ENCODE results near the gene STK10. TPM values are rescaled to one million over a fixed set of nuclear protein-coding genes. Genes with fewer than 3 reads are reported as not detected.
"Not testable (repeated sequence)": the region's sequence is repeated elsewhere in the genome, so short reads cannot be mapped to it uniquely, and the experiment has no call there.

STK10 gene
- total RNA-seq, 2 experiments from 2014 or later, result 211 to 229 TPM

- peaks cover 85% of the 10 kb centered on the region for H3K4me1 Mint-ChIP-seq (ENCODE audit: low read depth)
- Histone ChIP-seq H3K27ac (ENCODE audit: low read depth in 1 of 2, low read length in 2 of 2) (peak overlapping the region; percentile 28 to 76), H3K4me1 (ENCODE audit: insufficient read depth, low read length) (peaks cover 84% of the 10 kb centered on the region), H3K4me3 (ENCODE audit: low read length) (no peak overlapping the region), H3K36me3 (ENCODE audit: insufficient read depth, low read length) (peaks cover 88% of the 10 kb centered on the region), H3K27me3 (ENCODE audit: control insufficient read depth in 1 of 2, insufficient read depth in 2 of 2, low read length in 2 of 2) (no peaks in the 10 kb centered on the region), H3K9me3 (ENCODE audit: control insufficient read depth in 1 of 2, insufficient read depth in 1 of 2, low read length in 2 of 2) (no peaks in the 10 kb centered on the region)
- peak overlapping the region; percentile 8 for H3K4me3 Mint-ChIP-seq
- no peaks in the 10 kb centered on the region for H3K27me3 Mint-ChIP-seq
- ATAC-seq (ENCODE audit: poor library complexity) (no peak), DNase-seq (no peak)
- no peaks in the 10 kb centered on the region for H3K9me3 Mint-ChIP-seq
- H3K36me3 Mint-ChIP-seq (ENCODE audit: low read depth), result peaks cover 95% of the 10 kb centered on the region
- CTCF ChIA-PET, result interaction anchor here (0.9 to 1.9 kb wide), 2 partner anchors 24 to 37 kb away, joined by 3 to 14 read pairs; partner anchors contain the start of gene STK10
- intact Hi-C loops (cut with DNase I, micrococcal nuclease), result loop anchor here (2.0 to 5.0 kb wide), 3 partner anchors 34 to 36 kb away; partner anchors contain the start of gene STK10 (in 1 of the 2)
- POLR2A ChIA-PET, result interaction anchor here (1.4 to 1.7 kb wide), 2 partner anchors 23 to 28 kb away, joined by 5 to 10 read pairs; no protein-coding TSS in a partner anchor
- H3K27ac Mint-ChIP-seq, result peak overlapping the region; percentile 93
- TF ChIP-seq CTCF (IDR thresholded peaks at IDR 0.05), result no peak
These were observed 36.3 kb downstream of the STK10 start for GRCh38 chr5:172151661-172152210.

GRCh38 chr5:172150514-172151425 is 37.3 kb downstream of the STK10 start:
- peak overlapping the region; percentile 23 for H3K4me3 ChIP-seq (ENCODE audit: low read length)
- peak overlapping the region; percentile 73 to 76 for H3K27ac ChIP-seq (ENCODE audit: low read depth in 1 of 2, low read length in 2 of 2)
- peak overlapping the region; percentile 93 for H3K27ac Mint-ChIP-seq
- peaks cover 88% of the 10 kb centered on the region for H3K36me3 ChIP-seq (ENCODE audit: insufficient read depth, low read length)
- no peaks in the 10 kb centered on the region for H3K9me3 ChIP-seq (ENCODE audit: control insufficient read depth in 1 of 2, insufficient read depth in 1 of 2, low read length in 2 of 2)
- DNase-seq (peak in 5 of 14 experiments; percentile 14 to 69 (median 48)), ATAC-seq (ENCODE audit: poor library complexity) (peak; percentile 62)
- POLR2A ChIA-PET, result interaction anchor here (1.7 kb wide), 1 partner anchor 24 kb away, joined by 10 read pairs; no protein-coding TSS in a partner anchor
- intact Hi-C loops (cut with DNase I, micrococcal nuclease), result loop anchor here (2.0 to 5.0 kb wide), 3 partner anchors 33 to 37 kb away; partner anchors contain the start of gene STK10 (in 1 of the 2)
- no peak for TF ChIP-seq CTCF (IDR thresholded peaks at IDR 0.05)
- H3K4me1 Mint-ChIP-seq (ENCODE audit: low read depth), result peaks cover 85% of the 10 kb centered on the region
- peaks cover 95% of the 10 kb centered on the region for H3K36me3 Mint-ChIP-seq (ENCODE audit: low read depth)
- H3K9me3 Mint-ChIP-seq, result no peaks in the 10 kb centered on the region
- H3K27me3 ChIP-seq (ENCODE audit: control insufficient read depth in 1 of 2, insufficient read depth in 2 of 2, low read length in 2 of 2), result no peaks in the 10 kb centered on the region
- CTCF ChIA-PET, result interaction anchor here (0.9 to 1.5 kb wide), 2 partner anchors 38 to 40 kb away, joined by 3 to 4 read pairs; partner anchors contain the start of gene STK10
- peak overlapping the region; percentile 25 for H3K4me3 Mint-ChIP-seq
- peaks cover 87% of the 10 kb centered on the region for H3K4me1 ChIP-seq (ENCODE audit: insufficient read depth, low read length)
- no peaks in the 10 kb centered on the region for H3K27me3 Mint-ChIP-seq

GRCh38 chr5:172149481-172149880 is 38.5 kb downstream of the STK10 start:
- Histone ChIP-seq H3K4me1 (ENCODE audit: insufficient read depth, low read length) (peaks cover 97% of the 10 kb centered on the region), H3K36me3 (ENCODE audit: insufficient read depth, low read length) (peaks cover 88% of the 10 kb centered on the region), H3K27ac (ENCODE audit: low read depth in 1 of 2, low read length in 2 of 2) (peak overlapping the region in 1 of 2 donors; percentile 1)
- intact Hi-C loops (cut with DNase I, micrococcal nuclease); H3K27me3 ChIP-seq (ENCODE audit: control insufficient read depth in 1 of 2, insufficient read depth in 2 of 2, low read length in 2 of 2); H3K9me3 Mint-ChIP-seq; ATAC-seq (ENCODE audit: poor library complexity); H3K9me3 ChIP-seq (ENCODE audit: control insufficient read depth in 1 of 2, insufficient read depth in 1 of 2, low read length in 2 of 2); POLR2A ChIA-PET; H3K27me3 Mint-ChIP-seq; H3K4me3 ChIP-seq (ENCODE audit: low read length); H3K4me3 Mint-ChIP-seq; DNase-seq: not testable (repeated sequence)
- CTCF ChIA-PET, result interaction anchor here (1.5 kb wide), 1 partner anchor 39 kb away, joined by 3 read pairs; the partner anchor contains the start of gene STK10
- H3K4me1 Mint-ChIP-seq (ENCODE audit: low read depth), result peaks cover 91% of the 10 kb centered on the region
- peaks cover 94% of the 10 kb centered on the region for H3K36me3 Mint-ChIP-seq (ENCODE audit: low read depth)
- H3K27ac Mint-ChIP-seq, result peak overlapping the region; percentile 87
